Fibroblast of lung (primary cell): ENCODE data around the gene GET4.

Source experiments
- CTCF ChIP-seq, 2 donors: IDR thresholded peaks in 1 of 2; conservative IDR thresholded peaks in 1 of 2; 1 replicate in 1 of 2; 2 replicates in 1 of 2; pipeline ENCODE4 v1.5.1; 2011 to 2012; ENCODE audit warnings: low read length in 2 of 2, control low read depth in 1 of 2, inconsistent platforms in 1 of 2, low read depth in 1 of 2, mild to moderate bottlenecking in 1 of 2
- EZH2 ChIP-seq: IDR thresholded peaks from 2 replicates; pipeline ENCODE4 v1.5.1; 2012; ENCODE audit warnings: low read length, control low read depth, mild to moderate bottlenecking; ENCODE audit errors: missing control alignments

GRCh38 chr7:840001-840600 is 36.3 kb upstream of the GET4 start:
- TF ChIP-seq EZH2 (no peak), CTCF (conservative IDR thresholded peaks at IDR 0.05 in 1 of 2, IDR thresholded peaks at IDR 0.05 in 1 of 2; ENCODE audit: low read depth in 1 of 2, low read length in 2 of 2) (no peak)
